ENCODE measurements around the gene EMC9.

GRCh38 chr14:24126939-24127338 is 14.5 kb downstream of the EMC9 start:
- TF ChIP-seq JUNB (IDR thresholded peaks at IDR 0.05): no peak
- no peak for TF ChIP-seq CTCF (IDR thresholded peaks at IDR 0.05)

All from A549 (cell line).